GM18498 (cell line): ENCODE measurements around the gene ALG12.

Experiments
- ATAC-seq: cut with Tn5 transposase; IDR thresholded peaks from one replicate; pipeline ENCODE4 v1.9.1; 2021; ENCODE audit warnings: mild to moderate bottlenecking, moderate library complexity; ENCODE audit not compliant: unreplicated experiment

Gene ALG12

GRCh38 chr22:49913446-49913845 lies 4.8 kb downstream of the ALG12 start:
- ATAC-seq, result no peak

DNA sequence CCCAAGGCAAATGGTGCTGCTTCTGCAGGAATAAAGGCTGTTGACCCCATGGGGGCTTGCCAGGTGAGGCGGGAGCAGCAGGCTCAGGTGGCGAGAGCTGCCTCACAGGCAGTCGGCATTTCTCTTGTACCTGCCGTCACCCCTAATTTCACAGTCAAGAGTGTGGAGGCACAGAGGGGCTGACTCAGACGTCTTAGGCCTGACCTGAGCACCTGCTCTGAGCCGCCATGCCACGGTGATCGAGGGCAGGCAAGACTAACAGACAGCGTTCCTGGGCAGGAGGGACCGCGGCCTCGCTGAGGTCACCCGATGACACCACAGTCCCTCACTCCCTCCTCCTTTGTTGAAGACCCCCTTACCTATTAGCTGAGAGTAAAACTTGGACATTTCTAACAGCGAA lies 5.2 kb downstream of the ALG12 start:
- ATAC-seq, result no peak

DNA sequence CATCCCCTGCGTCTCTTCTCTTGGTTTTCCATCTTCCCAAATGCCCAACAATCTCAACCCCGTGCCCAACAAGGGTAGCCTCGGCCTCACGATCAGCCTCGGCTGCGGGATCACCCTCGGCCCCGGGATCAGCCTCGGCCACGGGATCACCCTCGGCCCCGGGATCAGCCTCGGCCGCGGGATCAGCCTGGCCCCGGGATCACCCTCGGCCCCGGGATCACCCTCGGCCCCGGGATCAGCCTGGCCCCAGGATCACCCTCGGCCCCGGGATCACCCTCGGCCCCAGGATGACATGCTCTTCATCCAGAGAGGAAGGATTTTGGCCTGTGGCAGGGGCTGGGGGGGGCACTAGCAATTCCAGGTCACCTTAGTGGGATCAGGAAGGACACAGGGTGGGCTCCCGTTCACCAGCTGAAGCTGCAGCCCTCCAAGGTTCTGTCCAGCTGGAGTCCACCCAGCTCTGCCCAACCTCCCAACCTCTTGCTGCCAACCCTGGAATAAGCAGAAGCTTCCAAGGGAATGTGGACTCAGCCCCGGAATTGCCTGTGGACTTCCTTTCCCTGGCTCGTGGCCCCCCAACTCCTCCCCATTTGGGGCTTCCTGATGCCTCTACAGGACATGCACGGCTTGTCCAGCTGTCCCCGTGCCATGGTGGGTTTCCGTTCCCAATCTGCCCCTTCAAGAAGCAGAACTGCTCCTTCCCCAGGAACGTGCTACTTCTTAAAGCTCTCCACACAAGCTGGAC lies 6.2 kb downstream of the ALG12 start:
- no peak for ATAC-seq

GRCh38 chr22:49910229-49911155 lies 7.7 kb downstream of the ALG12 start:
- no peak for ATAC-seq

- no peak for ATAC-seq
Measured at GRCh38 chr22:49909476-49910205, 8.6 kb downstream of the ALG12 start.

DNA sequence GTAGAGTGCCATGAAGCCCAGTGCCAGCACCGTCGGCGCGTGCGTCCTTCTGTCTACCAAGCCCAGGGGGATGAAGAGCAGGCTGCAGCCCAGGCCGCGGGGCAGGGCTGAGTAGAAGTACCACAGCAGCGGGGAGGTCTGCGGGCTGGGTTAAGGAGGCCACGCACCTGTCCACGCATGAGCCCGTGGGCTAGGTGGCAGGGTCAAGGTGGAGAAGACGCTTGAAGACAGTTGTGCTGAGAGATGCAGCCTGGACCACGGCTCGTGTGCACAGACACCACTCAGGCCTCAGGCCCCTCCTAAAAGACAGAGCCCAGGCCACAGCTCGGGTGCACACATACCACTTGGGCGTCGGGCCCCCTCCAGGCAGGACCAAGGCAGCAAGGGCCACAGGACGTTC lies 10.4 kb downstream of the ALG12 start:
- no peak for ATAC-seq

DNA sequence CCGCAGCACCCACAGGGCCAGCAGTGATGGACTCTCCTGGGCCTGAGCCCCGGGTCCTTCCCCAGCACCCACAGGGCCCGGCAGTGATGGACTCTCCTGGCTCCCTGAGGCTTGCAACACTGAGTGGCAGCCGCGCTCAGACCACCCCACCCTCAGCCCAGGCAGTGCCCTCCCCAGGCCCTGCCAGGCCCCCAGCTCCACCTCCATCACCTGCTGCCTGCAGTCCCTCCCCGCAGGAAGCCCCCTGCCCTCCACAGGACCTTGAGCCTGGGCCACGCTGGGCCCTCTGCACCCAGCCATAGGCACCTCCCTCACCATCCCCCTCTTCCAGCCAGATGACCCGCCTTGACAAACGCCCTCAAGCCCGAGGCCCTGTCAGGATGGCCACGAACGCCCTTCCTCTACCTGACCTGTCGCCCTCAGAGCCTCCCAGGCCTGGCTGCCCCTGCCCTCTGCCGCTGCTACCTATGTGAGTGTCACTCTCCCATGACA lies 11.4 kb downstream of the ALG12 start:
- ATAC-seq, result no peak

- no peak for ATAC-seq
Measured at GRCh38 chr22:49906071-49906798, 12.0 kb downstream of the ALG12 start.

DNA sequence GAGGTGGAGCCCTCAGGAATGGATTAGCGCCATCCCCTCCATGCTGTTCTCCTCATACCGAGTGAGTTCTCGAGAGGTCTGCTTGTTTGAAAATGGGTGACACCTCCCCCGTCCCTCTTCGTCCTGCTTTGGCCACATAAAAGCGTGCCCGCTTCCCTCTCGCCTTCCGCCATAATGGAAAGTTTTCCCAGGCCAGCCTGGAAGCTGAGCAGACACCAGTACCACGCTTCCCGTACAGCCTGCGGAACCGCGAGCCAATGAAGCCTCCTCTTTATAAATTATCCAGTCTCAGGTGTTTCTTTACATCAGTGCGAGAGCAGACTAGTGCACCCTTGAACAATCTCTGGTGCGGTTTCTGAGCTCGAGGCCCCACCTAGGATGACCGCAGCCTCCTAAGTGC lies 12.8 kb downstream of the ALG12 start:
- no peak for ATAC-seq

GRCh38 chr22:49904040-49904369 lies 14.2 kb downstream of the ALG12 start:
- ATAC-seq, result no peak

DNA sequence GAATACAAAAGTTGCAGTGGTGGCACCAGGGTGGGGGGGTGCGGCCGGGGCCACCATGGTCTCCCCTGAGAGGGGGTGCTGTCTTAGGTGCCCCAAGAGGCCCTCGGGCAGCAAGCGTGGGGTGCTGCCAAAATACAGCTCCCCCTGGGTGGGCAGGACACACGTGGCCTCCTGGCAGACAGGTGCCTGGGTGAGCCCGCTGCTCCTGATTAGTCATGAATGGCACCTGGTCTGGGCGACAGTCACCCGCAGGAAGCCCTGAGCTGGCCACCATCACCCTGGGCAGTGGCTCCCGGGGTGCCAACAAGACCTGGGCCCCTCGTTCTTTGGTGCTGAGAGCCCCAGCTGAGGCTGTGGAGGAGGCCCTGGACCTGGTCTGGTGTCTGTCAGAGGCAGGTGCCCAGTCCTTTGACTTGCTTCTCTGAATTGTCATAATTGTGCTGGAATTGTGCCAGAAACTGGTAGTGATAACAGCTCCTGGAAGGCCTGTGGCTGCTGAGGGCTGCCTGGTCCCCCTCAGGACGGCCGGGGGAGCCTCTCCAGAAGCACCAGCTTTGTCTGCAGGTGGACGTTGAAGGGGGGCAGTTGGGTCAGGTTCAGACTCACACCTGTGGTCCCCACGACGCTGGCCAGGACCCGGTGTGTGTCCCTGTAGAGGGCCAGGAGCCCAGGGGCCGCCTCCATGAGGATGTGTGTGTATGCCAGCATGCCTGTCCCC lies 14.8 kb downstream of the ALG12 start:
- no peak for ATAC-seq

DNA sequence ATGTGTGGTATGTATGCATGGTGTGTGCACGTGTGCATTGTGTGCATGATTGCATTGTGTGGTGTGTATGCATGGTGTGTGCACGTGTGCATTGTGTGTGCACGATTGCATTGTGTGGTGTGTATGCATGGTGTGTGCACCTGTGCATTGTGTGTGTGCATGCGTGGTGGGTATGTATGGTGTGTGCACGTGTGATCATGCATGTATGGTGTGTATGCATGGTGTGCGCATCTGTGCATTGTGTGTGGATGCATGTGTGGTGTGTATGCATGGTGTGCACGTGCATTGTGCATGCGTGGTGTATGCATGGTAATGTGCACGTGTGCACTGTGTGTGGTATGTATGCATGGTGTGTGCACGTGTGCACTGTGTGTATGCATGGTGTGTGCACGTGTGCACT lies 16.8 kb downstream of the ALG12 start:
- no peak for ATAC-seq

DNA sequence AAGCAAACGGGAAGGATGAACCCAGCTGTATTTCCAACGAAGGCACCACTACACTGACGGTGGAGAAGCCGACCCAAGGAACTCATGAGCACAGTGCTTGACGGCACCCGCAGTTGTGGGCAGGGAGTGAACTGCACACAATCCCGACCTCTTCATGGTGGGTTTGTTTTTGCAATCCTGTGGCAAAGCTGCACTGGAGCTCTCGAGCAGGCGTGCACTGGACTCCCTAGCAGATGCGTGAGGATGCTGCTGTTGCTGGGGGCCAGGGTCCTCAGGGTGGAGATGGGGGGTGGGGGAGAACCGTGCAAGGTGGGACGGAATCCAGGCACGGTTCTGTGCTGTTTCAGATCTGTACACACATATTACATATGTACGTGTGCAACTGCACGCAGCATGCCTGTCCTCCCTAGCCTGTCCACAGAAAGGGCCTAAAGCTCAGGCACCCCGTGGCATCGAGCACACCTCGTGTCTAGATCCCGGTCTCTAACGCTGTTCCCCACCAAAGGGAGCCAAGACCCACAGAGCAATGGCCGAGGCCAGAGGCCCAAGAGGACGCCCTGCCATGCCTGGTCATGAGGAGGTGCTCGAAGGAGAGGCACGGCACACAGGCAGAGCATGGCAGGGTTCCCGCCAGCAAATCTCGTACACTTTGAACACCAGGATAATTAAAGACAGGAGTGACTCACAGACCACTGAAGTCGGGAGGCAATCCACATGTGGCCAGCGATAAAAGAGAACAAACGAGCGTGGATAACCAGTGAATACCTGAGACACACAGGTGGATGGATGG lies 17.6 kb downstream of the ALG12 start:
- ATAC-seq, result no peak

DNA sequence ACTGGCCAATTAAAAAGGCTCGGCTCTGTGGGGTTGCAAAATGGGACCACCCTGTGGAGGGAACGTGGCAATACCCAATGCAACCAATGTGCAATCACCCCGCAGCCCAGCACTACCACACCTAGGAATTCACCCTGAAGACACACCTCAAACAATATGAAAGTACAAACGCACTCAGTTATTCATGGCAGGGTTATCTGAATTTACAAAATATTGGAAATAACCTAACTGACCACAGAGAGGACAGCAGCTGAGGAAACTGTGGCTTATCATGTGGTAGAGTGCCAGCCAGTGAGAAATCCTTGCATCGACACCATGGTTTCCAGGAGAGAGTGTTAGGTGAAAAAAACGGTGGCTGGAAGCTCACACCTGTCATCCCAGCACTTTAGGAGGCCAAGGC lies 18.7 kb downstream of the ALG12 start:
- no peak for ATAC-seq

- ATAC-seq, result no peak
Measured at GRCh38 chr22:49897015-49897684, 21.1 kb downstream of the ALG12 start.

GRCh38 chr22:49896201-49896600 lies 22.0 kb downstream of the ALG12 start:
- ATAC-seq, result no peak

GRCh38 chr22:49894322-49895054 lies 23.8 kb downstream of the ALG12 start:
- no peak for ATAC-seq

- no peak for ATAC-seq
Measured at GRCh38 chr22:49893025-49893424, 25.2 kb downstream of the ALG12 start.
